DND-41 (cell line): Measurements from ENCODE around the gene BEST3.

ENCODE experiments used
- ATAC-seq: fragments of 200-7000 bp; cut with Tn5 transposase; 3 replicates; pipeline ENCODE4 v1.9.1; 2021; ENCODE audit warnings: low read depth; ENCODE audit not compliant: insufficient read depth
- DNase-seq: peaks from one replicate; pipeline ENCODE4 v3.0.0-alpha.2; 2020
- H2AFZ ChIP-seq: 2 replicates; pipeline ENCODE4 v1.6.0; 2012; ENCODE audit warnings: low read depth, low read length
- H3K27ac ChIP-seq: 2 replicates; pipeline ENCODE4 v1.5.1; 2012; ENCODE audit warnings: low read length, inconsistent platforms
- H3K27me3 ChIP-seq: fragments of 200-600 bp; sonication (generic); 2 replicates; pipeline ENCODE4 v1.6.0; 2012; ENCODE audit warnings: low read length, mild to moderate bottlenecking, inconsistent platforms; ENCODE audit not compliant: insufficient read depth, poor library complexity
- H3K36me3 ChIP-seq: 2 replicates; pipeline ENCODE4 v1.5.1; 2012; ENCODE audit warnings: low read length, inconsistent platforms; ENCODE audit not compliant: insufficient read depth
- H3K4me1 ChIP-seq: 2 replicates; pipeline ENCODE4 v1.5.1; 2012; ENCODE audit warnings: mild to moderate bottlenecking, low read length; ENCODE audit not compliant: insufficient read depth
- H3K4me2 ChIP-seq: 2 replicates; pipeline ENCODE4 v1.6.0; 2012; ENCODE audit warnings: mild to moderate bottlenecking, moderate library complexity, low read length, inconsistent platforms; ENCODE audit not compliant: insufficient read depth
- H3K4me3 ChIP-seq, 2 experiments: fragments of 200-600 bp in 1 of 2; shearing (Covaris generic) in 1 of 2; 2 replicates each; pipeline ENCODE4 v1.5.1; 2012 to 2016; ENCODE audit warnings: inconsistent platforms in 2 of 2, low read length in 2 of 2, mild to moderate bottlenecking in 2 of 2, low read depth in 1 of 2, moderate library complexity in 1 of 2
- H3K79me2 ChIP-seq: 2 replicates; pipeline ENCODE4 v1.6.0; 2012; ENCODE audit warnings: low read length, inconsistent platforms; ENCODE audit not compliant: insufficient read depth
- H3K9ac ChIP-seq: 2 replicates; pipeline ENCODE4 v1.6.0; 2012; ENCODE audit warnings: low read depth, mild to moderate bottlenecking, inconsistent platforms, low read length, moderate library complexity
- H3K9me3 ChIP-seq: 2 replicates; pipeline ENCODE4 v1.5.1; 2012; ENCODE audit warnings: low read length, moderate library complexity, mild to moderate bottlenecking, inconsistent platforms; ENCODE audit not compliant: insufficient read depth, severe bottlenecking
- H4K20me1 ChIP-seq: 2 replicates; pipeline ENCODE4 v1.6.0; 2012; ENCODE audit warnings: low read length; ENCODE audit not compliant: insufficient read depth
- CTCF ChIP-seq: IDR thresholded peaks from 2 replicates; pipeline ENCODE4 v1.5.1; 2012; ENCODE audit warnings: borderline replicate concordance, low read length, moderate library complexity, mild to moderate bottlenecking; ENCODE audit not compliant: poor library complexity, severe bottlenecking; ENCODE audit errors: extremely low read depth
- EZH2 ChIP-seq: IDR thresholded peaks from 3 replicates; pipeline ENCODE4 v1.6.1; 2012; ENCODE audit warnings: borderline replicate concordance, low read depth, mild to moderate bottlenecking, moderate library complexity, low read length, inconsistent platforms; ENCODE audit not compliant: severe bottlenecking

Gene BEST3

GRCh38 chr12:69689638-69690037, 9.5 kb downstream of the BEST3 start:
- no peaks in the 10 kb centered on the region for H3K4me1 ChIP-seq
- H3K27me3 ChIP-seq: peaks cover under 1% of the 10 kb centered on the region
- no peak overlapping the region for H3K27ac ChIP-seq
- no peaks in the 10 kb centered on the region for H4K20me1 ChIP-seq
- DNase-seq (no peak), ATAC-seq (no peak)
- H3K4me3 ChIP-seq: no peak overlapping the region
- H3K4me2 ChIP-seq: no peak overlapping the region
- H3K9ac ChIP-seq: no peak overlapping the region
- no peak for TF ChIP-seq CTCF
- no peak for TF ChIP-seq EZH2
- no peaks in the 10 kb centered on the region for H3K79me2 ChIP-seq
- H2AFZ ChIP-seq: no peak overlapping the region
- H3K36me3 ChIP-seq: no peaks in the 10 kb centered on the region
- H3K9me3 ChIP-seq: no peaks in the 10 kb centered on the region

GRCh38 chr12:69688471-69689427, 10.4 kb downstream of the BEST3 start:
- Histone ChIP-seq H3K36me3 (no peaks in the 10 kb centered on the region), H3K27ac (no peak overlapping the region), H3K27me3 (peaks cover 4% of the 10 kb centered on the region), H3K4me3 (no peak overlapping the region), H4K20me1 (no peaks in the 10 kb centered on the region), H3K9ac (no peak overlapping the region), H3K4me2 (no peak overlapping the region), H3K79me2 (no peaks in the 10 kb centered on the region), H3K9me3 (no peaks in the 10 kb centered on the region), H3K4me1 (no peaks in the 10 kb centered on the region), H2AFZ (no peak overlapping the region)
- TF ChIP-seq CTCF (no peak), EZH2 (no peak)
- ATAC-seq (no peak; the same call in 2 of the 3 replicates), DNase-seq (no peak)

GRCh38 chr12:69688021-69688420, 11.1 kb downstream of the BEST3 start:
- no peak overlapping the region for H3K9ac ChIP-seq
- DNase-seq (no peak), ATAC-seq (no peak)
- H3K4me3 ChIP-seq: no peak overlapping the region
- no peaks in the 10 kb centered on the region for H3K36me3 ChIP-seq
- H3K4me2 ChIP-seq: no peak overlapping the region
- H3K79me2 ChIP-seq: no peaks in the 10 kb centered on the region
- H3K27me3 ChIP-seq: peaks cover 4% of the 10 kb centered on the region
- no peaks in the 10 kb centered on the region for H4K20me1 ChIP-seq
- H3K27ac ChIP-seq: no peak overlapping the region
- H3K9me3 ChIP-seq: no peaks in the 10 kb centered on the region
- TF ChIP-seq EZH2 (no peak), CTCF (no peak)
- H2AFZ ChIP-seq: no peak overlapping the region
- H3K4me1 ChIP-seq: no peaks in the 10 kb centered on the region
